Measurements from ENCODE around the gene LRRC45. TPM values are rescaled to one million over a fixed set of nuclear protein-coding genes. Genes with fewer than 3 reads are reported as not detected.

Gene LRRC45
- total RNA-seq, 1 donor from 2014 or later: 8.5 TPM

- no peak for DNase-seq
Observed at GRCh38 chr17:82065193-82065637, 42.1 kb downstream of the LRRC45 start.

DNA sequence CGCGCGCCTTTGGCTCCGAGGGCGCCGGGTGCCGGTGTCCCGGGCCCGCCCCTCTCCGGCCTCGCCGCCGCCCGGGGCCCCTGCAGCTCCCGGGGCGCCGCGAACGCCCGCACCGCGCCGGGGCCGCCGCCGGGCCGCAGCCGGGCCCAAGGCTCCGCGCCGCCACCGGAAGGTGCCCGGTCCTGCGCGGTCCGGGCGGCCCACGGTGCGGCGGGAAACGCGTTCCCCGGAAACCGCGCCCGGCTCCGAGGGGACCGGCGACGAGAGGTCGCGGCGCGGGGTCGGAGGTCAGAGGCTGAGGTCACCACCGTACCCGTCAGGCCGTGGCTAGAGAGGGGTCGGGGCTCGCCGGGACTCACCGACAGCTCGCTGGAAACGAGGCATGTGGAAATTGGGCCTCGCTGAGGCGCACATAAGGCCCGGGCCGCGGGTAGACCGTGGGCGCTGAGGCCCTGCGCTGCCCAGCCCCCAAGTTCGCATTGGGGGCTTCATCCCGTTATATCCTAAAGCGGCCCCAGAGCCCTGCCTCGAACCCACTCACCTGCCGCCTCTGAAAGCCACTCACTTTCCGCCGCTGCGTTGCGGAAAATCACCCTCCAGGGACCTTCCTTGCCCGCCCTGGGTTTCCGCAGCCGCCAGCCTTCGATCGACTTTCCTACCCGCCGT is 42.7 kb downstream of the LRRC45 start, which contains the start of gene DUS1L:
Gene DUS1L, minus strand, starts transcription at position 167 of the 666 bp plus-strand sequence. CDS start 745 bp downstream, outside the sequence.
- DNase-seq: peak; percentile 67

GRCh38 chr17:82070611-82071010 is 47.5 kb downstream of the LRRC45 start:
- no peak for DNase-seq

DNA sequence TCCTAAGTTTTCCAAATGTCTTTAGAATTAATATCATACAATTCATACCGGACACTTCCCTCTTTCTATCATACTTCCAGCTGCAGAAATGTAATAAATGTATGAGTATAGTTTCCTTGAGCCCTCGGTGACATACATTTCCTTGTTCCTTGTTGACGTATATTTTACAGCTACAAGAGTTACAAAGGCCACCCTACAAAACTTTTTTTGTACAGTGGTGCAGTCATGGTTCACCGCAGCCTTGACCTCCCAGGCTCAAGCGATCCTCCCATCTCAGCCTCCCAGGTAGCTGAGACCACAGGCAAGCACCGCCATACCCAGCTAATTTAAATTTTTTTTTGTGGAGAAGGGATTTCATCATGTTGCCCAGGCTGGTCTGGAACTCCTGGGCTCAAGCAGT is 49.7 kb downstream of the LRRC45 start:
- no peak for DNase-seq

DNA sequence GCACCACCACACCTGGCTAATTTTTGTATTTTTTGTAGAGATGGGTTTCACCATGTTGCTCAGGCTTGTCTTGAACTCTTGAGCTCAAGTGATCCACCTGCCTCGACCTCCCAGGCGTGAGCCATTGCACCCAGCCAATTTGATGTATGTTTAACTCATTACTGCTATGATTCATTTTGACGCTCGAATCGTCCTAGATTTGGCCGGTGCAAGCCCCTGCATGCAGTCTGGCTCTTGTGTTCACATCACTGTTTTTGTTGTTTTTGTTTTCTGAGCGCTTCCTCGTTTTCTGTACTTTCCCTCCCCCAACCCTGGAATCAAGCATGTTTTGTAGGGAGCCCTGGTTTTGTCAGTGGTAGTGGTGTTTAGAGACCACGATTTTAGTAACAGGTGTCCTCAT is 50.3 kb downstream of the LRRC45 start:
- no peak for DNase-seq

GRCh38 chr17:82076018-82076784 is 53.1 kb downstream of the LRRC45 start:
- DNase-seq: no peak

DNA sequence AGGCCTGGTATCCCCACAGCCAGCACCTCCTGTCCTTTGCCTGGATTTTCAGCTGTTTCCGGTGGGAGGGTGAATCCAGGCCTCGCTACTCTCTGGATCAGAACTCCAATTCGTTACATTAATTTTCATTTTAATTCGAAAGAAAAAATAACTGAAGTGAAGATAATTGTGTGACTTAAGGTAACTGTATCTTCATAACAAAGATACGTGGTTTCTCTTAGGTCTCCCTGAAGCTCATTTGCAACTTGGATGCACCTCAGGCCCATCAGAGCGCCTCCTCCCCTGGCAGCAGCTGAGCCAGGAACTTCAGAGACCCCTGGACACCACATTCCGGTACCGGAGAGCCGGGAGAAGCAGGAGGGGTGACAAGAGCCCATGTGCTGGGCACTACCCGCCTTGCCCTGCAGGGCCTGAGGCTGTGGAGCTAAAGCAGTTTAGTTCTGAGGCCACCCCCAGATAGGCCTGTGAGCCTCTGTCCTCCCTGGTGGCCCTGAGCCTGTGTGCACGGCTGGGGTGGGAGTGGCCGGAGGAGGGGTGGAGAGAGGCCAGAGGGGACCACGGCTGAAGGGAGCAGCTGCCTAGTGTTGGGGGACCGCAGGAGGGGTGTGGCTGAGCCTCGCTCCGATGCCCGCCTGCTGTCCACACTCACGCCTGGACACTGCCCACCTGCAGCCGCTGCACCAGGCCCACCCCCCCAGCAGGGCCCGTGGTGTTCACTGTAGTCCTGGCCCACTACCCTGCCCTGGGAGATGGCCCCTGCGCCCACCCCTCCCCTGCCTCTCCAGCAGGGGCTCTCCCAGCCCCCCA is 53.9 kb downstream of the LRRC45 start:
- peak; percentile 28 for DNase-seq

DNA sequence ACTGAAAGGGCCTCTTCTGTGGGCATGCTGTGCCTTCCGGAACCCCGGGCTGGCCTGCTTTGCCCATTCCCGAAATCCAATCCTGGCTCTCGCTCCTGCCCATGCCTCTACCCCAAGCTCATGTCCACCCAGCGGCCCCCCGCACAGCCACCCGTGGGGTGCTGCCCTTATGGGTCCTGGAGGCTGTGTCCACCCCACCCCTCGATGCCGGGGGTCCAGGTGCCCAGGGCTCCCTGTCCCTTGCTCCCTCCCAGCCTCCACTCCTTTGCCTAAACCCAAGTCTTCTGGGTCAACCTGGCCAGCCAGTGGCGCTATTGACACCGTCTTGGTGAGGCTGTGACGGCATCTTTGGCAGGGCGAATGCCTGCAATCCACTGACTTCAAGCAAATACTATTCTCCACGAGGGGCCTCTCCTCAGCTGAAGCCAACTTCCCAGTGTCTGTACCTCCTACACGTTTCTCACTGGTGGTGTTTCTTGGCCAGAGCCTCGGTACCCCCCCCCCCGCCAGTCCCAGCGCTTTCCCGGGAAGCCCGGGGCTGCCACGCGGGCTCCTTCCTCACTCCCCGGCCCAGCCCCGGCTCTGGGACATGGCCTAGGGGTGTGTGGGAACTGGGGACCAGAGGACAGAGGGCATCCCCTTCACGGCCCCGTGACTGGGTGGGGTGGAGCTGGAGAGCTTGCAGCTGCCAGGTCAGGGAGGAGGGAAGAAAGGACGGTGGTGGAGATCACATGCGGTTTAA is 54.7 kb downstream of the LRRC45 start:
- DNase-seq: peak; percentile 26

DNA sequence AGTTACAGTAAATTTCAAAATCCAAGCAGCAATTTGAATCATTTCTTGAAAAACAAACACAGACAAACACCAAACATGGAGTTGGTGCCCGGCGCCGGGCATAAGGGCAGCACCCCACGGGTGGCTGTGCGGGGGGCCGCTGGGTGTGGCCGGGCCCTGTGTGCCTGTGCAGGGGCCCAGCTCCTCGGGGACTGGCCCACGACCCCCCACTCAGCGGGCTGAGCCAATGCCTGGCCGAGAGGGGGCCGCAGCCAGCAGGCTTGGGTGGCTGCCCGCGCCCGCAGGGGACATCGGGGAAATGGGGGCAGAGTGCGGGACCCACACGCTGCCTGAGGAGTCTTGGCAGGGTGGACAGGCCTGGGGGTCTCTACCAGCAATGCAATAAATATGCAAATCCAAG is 55.3 kb downstream of the LRRC45 start:
- DNase-seq: no peak

GRCh38 chr17:82079001-82079677 is 56.0 kb downstream of the LRRC45 start:
- no peak for DNase-seq

DNA sequence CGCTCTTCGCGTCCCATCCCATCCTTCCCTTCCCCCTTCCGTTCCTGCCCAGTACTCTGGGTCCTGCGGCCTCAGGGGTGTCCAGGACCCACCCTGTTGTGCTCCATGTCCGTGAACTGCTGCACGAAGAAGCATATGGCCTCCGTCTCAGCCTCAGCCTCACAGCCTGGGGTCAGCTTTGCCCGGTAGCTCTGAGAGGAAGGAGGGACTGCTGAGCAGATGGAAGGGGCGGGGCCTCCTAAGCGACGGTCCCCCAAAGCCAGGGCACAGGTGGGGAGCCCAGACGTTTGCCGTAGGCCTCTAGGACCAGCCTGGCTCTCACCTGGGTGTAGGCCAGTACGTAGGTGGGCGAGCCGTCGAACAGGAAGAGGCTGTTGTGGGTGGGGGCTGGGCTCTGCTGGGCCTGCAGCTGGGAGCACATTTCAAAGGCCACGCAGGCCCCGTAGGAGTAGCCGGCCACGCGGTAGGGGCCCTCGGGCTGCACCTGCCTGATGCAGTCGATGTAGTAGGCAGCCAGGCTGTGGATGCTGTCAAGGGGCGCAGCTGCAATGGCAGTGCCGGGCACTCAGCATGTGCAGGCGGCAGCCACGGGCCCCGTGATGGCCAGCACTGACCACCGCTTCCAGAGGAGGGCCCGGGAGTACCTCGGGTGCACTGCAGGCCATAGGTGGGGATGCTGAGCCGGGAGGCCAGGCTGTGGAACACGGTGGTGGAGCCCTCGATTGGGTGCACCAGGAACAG is 57.1 kb downstream of the LRRC45 start:
- DNase-seq: no peak

Other genes starting within 250 kb of the LRRC45 start
- gene GCGR, start 219.2 kb upstream of the LRRC45 start, total RNA-seq: not detected
- gene MCRIP1, start 190.0 kb upstream of the LRRC45 start, total RNA-seq: 111 TPM
- 11.9 TPM for gene PPP1R27, start 188.3 kb upstream of the LRRC45 start, total RNA-seq
- 389 TPM for gene P4HB, start 162.8 kb upstream of the LRRC45 start, total RNA-seq
- 78.2 TPM for gene ARHGDIA, start 152.0 kb upstream of the LRRC45 start, total RNA-seq
- gene ALYREF, start 131.7 kb upstream of the LRRC45 start, total RNA-seq: 80.6 TPM
- 144 TPM for gene ANAPC11, start 131.6 kb upstream of the LRRC45 start, total RNA-seq
- 1.0 TPM for gene NPB, start 121.1 kb upstream of the LRRC45 start, total RNA-seq
- gene PCYT2, start 111.9 kb upstream of the LRRC45 start, total RNA-seq: 10.5 TPM
- gene SIRT7, start 105.1 kb upstream of the LRRC45 start, total RNA-seq: 9.1 TPM
- 15.3 TPM for gene MAFG, start 95.6 kb upstream of the LRRC45 start, total RNA-seq
- gene PYCR1, start 86.0 kb upstream of the LRRC45 start, total RNA-seq: 60.1 TPM
- 51.9 TPM for gene MYADML2, start 76.1 kb upstream of the LRRC45 start, total RNA-seq
- gene NOTUM, start 62.1 kb upstream of the LRRC45 start, total RNA-seq: 1.9 TPM
- gene ASPSCR1, start 45.7 kb upstream of the LRRC45 start, total RNA-seq: 21.7 TPM
- 31.2 TPM for gene CENPX, start 427 bp upstream of the LRRC45 start, total RNA-seq
- 7.4 TPM for gene RAC3, start 8.4 kb downstream of the LRRC45 start, total RNA-seq
- 36.7 TPM for gene DCXR, start 14.4 kb downstream of the LRRC45 start, total RNA-seq
- 35.7 TPM for gene RFNG, start 28.5 kb downstream of the LRRC45 start, total RNA-seq
- 70.5 TPM for gene GPS1, start 28.6 kb downstream of the LRRC45 start, total RNA-seq
- 45.1 TPM for gene DUS1L, start 42.5 kb downstream of the LRRC45 start, total RNA-seq
- gene FASN, start 74.9 kb downstream of the LRRC45 start, total RNA-seq: 33.8 TPM
- 24.7 TPM for gene CCDC57, start 189.5 kb downstream of the LRRC45 start, total RNA-seq
- 142 TPM for gene SLC16A3, start 205.7 kb downstream of the LRRC45 start, total RNA-seq

Data from tongue (tissue), 2 donors.